ENCODE data around the gene PABPN1L. TPM values are rescaled to one million over a fixed set of nuclear protein-coding genes. Genes with fewer than 3 reads are reported as not detected.

The PABPN1L gene
- total and polyA plus RNA-seq, 2 donors from 2014 or later = not detected

- Histone ChIP-seq H3K9me3 (ENCODE audit: control insufficient read depth in 2 of 3, insufficient read depth in 1 of 3, low read length in 3 of 3) (no peaks in the 10 kb centered on the region), H3K36me3 (ENCODE audit: control insufficient read depth in 2 of 3, insufficient read depth in 3 of 3, low read length in 3 of 3) (peaks cover 0 to 11% (median 5%) of the 10 kb centered on the region in 3 donors), H3K4me3 (ENCODE audit: low read length in 3 of 3) (no peak overlapping the region), H3K27me3 (ENCODE audit: control insufficient read depth, insufficient read depth, low read length) (no peaks in the 10 kb centered on the region), H3K9ac (ENCODE audit: low read length in 3 of 3) (no peak overlapping the region), H3K27ac (ENCODE audit: low read depth in 2 of 2, low read length in 2 of 2) (no peak overlapping the region), H3K4me1 (ENCODE audit: control insufficient read depth in 2 of 3, insufficient read depth in 2 of 3, low read depth in 1 of 3, low read length in 3 of 3) (no peaks in the 10 kb centered on the region)
- TF ChIP-seq, protein P1, sequence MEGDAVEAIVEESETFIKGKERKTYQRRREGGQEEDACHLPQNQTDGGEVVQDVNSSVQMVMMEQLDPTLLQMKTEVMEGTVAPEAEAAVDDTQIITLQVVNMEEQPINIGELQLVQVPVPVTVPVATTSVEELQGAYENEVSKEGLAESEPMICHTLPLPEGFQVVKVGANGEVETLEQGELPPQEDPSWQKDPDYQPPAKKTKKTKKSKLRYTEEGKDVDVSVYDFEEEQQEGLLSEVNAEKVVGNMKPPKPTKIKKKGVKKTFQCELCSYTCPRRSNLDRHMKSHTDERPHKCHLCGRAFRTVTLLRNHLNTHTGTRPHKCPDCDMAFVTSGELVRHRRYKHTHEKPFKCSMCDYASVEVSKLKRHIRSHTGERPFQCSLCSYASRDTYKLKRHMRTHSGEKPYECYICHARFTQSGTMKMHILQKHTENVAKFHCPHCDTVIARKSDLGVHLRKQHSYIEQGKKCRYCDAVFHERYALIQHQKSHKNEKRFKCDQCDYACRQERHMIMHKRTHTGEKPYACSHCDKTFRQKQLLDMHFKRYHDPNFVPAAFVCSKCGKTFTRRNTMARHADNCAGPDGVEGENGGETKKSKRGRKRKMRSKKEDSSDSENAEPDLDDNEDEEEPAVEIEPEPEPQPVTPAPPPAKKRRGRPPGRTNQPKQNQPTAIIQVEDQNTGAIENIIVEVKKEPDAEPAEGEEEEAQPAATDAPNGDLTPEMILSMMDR (IDR thresholded peaks at IDR 0.05; ENCODE audit: borderline replicate concordance, extremely low read depth, insufficient read depth) = no peak
- intact Hi-C loops (cut with DNase I) = no loop called here
- FAIRE-seq (no peak), DNase-seq (no peak)
Observed at GRCh38 chr16:88835818-88836217, 30.6 kb downstream of the PABPN1L start.

- FAIRE-seq (no peak), DNase-seq (no peak)
- Histone ChIP-seq H3K27me3 (ENCODE audit: control insufficient read depth, insufficient read depth, low read length) (no peaks in the 10 kb centered on the region), H3K36me3 (ENCODE audit: control insufficient read depth in 2 of 3, insufficient read depth in 3 of 3, low read length in 3 of 3) (peaks cover 0 to 7% (median 5%) of the 10 kb centered on the region in 3 donors), H3K9ac (ENCODE audit: low read length in 3 of 3) (no peak overlapping the region), H3K4me3 (ENCODE audit: low read length in 3 of 3) (no peak overlapping the region), H3K27ac (ENCODE audit: low read depth in 2 of 2, low read length in 2 of 2) (no peak overlapping the region), H3K4me1 (ENCODE audit: control insufficient read depth in 2 of 3, insufficient read depth in 2 of 3, low read depth in 1 of 3, low read length in 3 of 3) (no peaks in the 10 kb centered on the region), H3K9me3 (ENCODE audit: control insufficient read depth in 2 of 3, insufficient read depth in 1 of 3, low read length in 3 of 3) (no peaks in the 10 kb centered on the region)
- intact Hi-C loops (cut with DNase I) = no loop called here
- TF ChIP-seq, protein P1 (IDR thresholded peaks at IDR 0.05; ENCODE audit: borderline replicate concordance, extremely low read depth, insufficient read depth) = no peak
Observed at GRCh38 chr16:88835383-88835782, 31.1 kb downstream of the PABPN1L start.

GRCh38 chr16:88834670-88835069 lies 31.8 kb downstream of the PABPN1L start:
- Histone ChIP-seq H3K9me3 (ENCODE audit: control insufficient read depth in 2 of 3, insufficient read depth in 1 of 3, low read length in 3 of 3) (no peaks in the 10 kb centered on the region), H3K36me3 (ENCODE audit: control insufficient read depth in 2 of 3, insufficient read depth in 3 of 3, low read length in 3 of 3) (peaks cover 0 to 5% (median 0%) of the 10 kb centered on the region in 3 donors)

More at GRCh38 chr16:88834670-88835069, 31.8 kb downstream of the PABPN1L start:
- Histone ChIP-seq H3K27me3 (ENCODE audit: control insufficient read depth, insufficient read depth, low read length) (no peaks in the 10 kb centered on the region), H3K27ac (ENCODE audit: low read depth in 2 of 2, low read length in 2 of 2) (no peak overlapping the region), H3K4me1 (ENCODE audit: control insufficient read depth in 2 of 3, insufficient read depth in 2 of 3, low read depth in 1 of 3, low read length in 3 of 3) (no peaks in the 10 kb centered on the region), H3K4me3 (ENCODE audit: low read length in 3 of 3) (no peak overlapping the region), H3K9ac (ENCODE audit: low read length in 3 of 3) (no peak overlapping the region)
- TF ChIP-seq, protein P1 (IDR thresholded peaks at IDR 0.05; ENCODE audit: borderline replicate concordance, extremely low read depth, insufficient read depth) = no peak
- DNase-seq (no peak), FAIRE-seq (no peak)
- intact Hi-C loops (cut with DNase I) = no loop called here
